Astrocyte (in vitro differentiated cells and primary cell): ENCODE data around the gene CD247. TPM values are rescaled to one million over a fixed set of nuclear protein-coding genes. Genes with fewer than 3 reads are reported as not detected.

Experiments
- DNase-seq: peaks from one replicate; pipeline ENCODE4 v3.0.0-alpha.2; 2010; ENCODE audit warnings: low read depth
- FAIRE-seq: peaks from 2 replicates; lab custom pipeline; 2011; peaks lifted over from hg19 to GRCh38; lab: Jason Lieb, UNC
- H2AFZ ChIP-seq: 2 replicates; pipeline ENCODE4 v1.6.0; 2012; ENCODE audit warnings: low read depth, low read length, inconsistent platforms
- H3K27ac ChIP-seq: 2 replicates; pipeline ENCODE4 v1.5.1; 2011; ENCODE audit warnings: low read depth, low read length, inconsistent platforms
- H3K27me3 ChIP-seq: 2 replicates; pipeline ENCODE4 v1.6.0; 2011; ENCODE audit warnings: low read length, inconsistent platforms; ENCODE audit not compliant: insufficient read depth
- H3K36me3 ChIP-seq: 2 replicates; pipeline ENCODE4 v1.5.1; 2011; ENCODE audit warnings: low read length, inconsistent platforms; ENCODE audit not compliant: insufficient read depth
- H3K4me1 ChIP-seq: 2 replicates; pipeline ENCODE4 v1.5.1; 2011; ENCODE audit warnings: low read length, inconsistent platforms; ENCODE audit not compliant: insufficient read depth
- H3K4me2 ChIP-seq: 2 replicates; pipeline ENCODE4 v1.6.0; 2012; ENCODE audit warnings: low read length, inconsistent platforms
- H3K4me3 ChIP-seq: 2 replicates; pipeline ENCODE4 v1.5.1; 2011; ENCODE audit warnings: low read depth, mild to moderate bottlenecking, low read length, inconsistent platforms; ENCODE audit not compliant: insufficient read depth
- H3K79me2 ChIP-seq: 2 replicates; pipeline ENCODE4 v1.6.0; 2012; ENCODE audit warnings: mild to moderate bottlenecking, low read length, inconsistent platforms; ENCODE audit not compliant: insufficient read depth
- H3K9ac ChIP-seq: 2 replicates; pipeline ENCODE4 v1.6.0; 2012; ENCODE audit warnings: mild to moderate bottlenecking, low read length, inconsistent platforms
- H3K9me3 ChIP-seq: 2 replicates; pipeline ENCODE4 v1.5.1; 2012; ENCODE audit warnings: low read depth, mild to moderate bottlenecking, low read length, inconsistent platforms; ENCODE audit not compliant: insufficient read depth
- H4K20me1 ChIP-seq: 2 replicates; pipeline ENCODE4 v1.6.0; 2012; ENCODE audit warnings: low read length, inconsistent platforms; ENCODE audit not compliant: insufficient read depth
- H3K27ac Mint-ChIP-seq: one replicate; pipeline ENCODE4 v1.8.0; 2021; ENCODE audit warnings: mild to moderate bottlenecking, mixed read lengths; ENCODE audit not compliant: unreplicated experiment
- H3K27me3 Mint-ChIP-seq: one replicate; pipeline ENCODE4 v1.8.0; 2021; ENCODE audit warnings: low read depth, mixed read lengths; ENCODE audit not compliant: unreplicated experiment
- H3K36me3 Mint-ChIP-seq: one replicate; pipeline ENCODE4 v1.8.0; 2021; ENCODE audit warnings: low read depth, mixed read lengths; ENCODE audit not compliant: unreplicated experiment
- H3K4me1 Mint-ChIP-seq: one replicate; pipeline ENCODE4 v1.8.0; 2021; ENCODE audit warnings: low read depth, mixed read lengths; ENCODE audit not compliant: unreplicated experiment
- H3K4me3 Mint-ChIP-seq: one replicate; pipeline ENCODE4 v1.8.0; 2021; ENCODE audit warnings: mild to moderate bottlenecking, moderate library complexity, mixed read lengths; ENCODE audit not compliant: unreplicated experiment
- H3K9me3 Mint-ChIP-seq: one replicate; pipeline ENCODE4 v1.8.0; 2021; ENCODE audit warnings: mild to moderate bottlenecking, mixed read lengths; ENCODE audit not compliant: unreplicated experiment
- EZH2 ChIP-seq: IDR thresholded peaks from 2 replicates; pipeline ENCODE4 v1.6.1; 2012; ENCODE audit warnings: mild to moderate bottlenecking, low read length, inconsistent platforms; ENCODE audit not compliant: insufficient read depth
- total RNA-seq: library from RNA; stranded (reverse); gene quantifications from 2 replicates; pipeline ENCODE4 v1.2.1, GENCODE V29; 2021
- TF ChIP-seq, protein P1 (sequence below): IDR thresholded peaks from 2 replicates; pipeline ENCODE4 v1.5.1; 2011; ENCODE audit warnings: low read depth, mild to moderate bottlenecking, inconsistent platforms, low read length, moderate library complexity; ENCODE audit not compliant: insufficient read depth

The CD247 gene
- total RNA-seq, 1 donor from 2014 or later, result not detected

GRCh38 chr1:167412072-167412471 is 106.3 kb downstream of the CD247 start:
- no peaks in the 10 kb centered on the region for H3K79me2 ChIP-seq
- H3K4me3 ChIP-seq, result no peak overlapping the region
- peaks cover 10% of the 10 kb centered on the region for H3K36me3 ChIP-seq
- peaks cover 11% of the 10 kb centered on the region for H3K4me1 Mint-ChIP-seq
- no peak overlapping the region for H3K27ac Mint-ChIP-seq
- no peaks in the 10 kb centered on the region for H3K27me3 Mint-ChIP-seq
- H3K36me3 Mint-ChIP-seq, result peaks cover 14% of the 10 kb centered on the region
- H3K27me3 ChIP-seq, result no peaks in the 10 kb centered on the region
- no peak for FAIRE-seq
- no peak overlapping the region for H3K27ac ChIP-seq
- no peaks in the 10 kb centered on the region for H3K9me3 ChIP-seq
- no peak for TF ChIP-seq EZH2
- TF ChIP-seq, protein P1, sequence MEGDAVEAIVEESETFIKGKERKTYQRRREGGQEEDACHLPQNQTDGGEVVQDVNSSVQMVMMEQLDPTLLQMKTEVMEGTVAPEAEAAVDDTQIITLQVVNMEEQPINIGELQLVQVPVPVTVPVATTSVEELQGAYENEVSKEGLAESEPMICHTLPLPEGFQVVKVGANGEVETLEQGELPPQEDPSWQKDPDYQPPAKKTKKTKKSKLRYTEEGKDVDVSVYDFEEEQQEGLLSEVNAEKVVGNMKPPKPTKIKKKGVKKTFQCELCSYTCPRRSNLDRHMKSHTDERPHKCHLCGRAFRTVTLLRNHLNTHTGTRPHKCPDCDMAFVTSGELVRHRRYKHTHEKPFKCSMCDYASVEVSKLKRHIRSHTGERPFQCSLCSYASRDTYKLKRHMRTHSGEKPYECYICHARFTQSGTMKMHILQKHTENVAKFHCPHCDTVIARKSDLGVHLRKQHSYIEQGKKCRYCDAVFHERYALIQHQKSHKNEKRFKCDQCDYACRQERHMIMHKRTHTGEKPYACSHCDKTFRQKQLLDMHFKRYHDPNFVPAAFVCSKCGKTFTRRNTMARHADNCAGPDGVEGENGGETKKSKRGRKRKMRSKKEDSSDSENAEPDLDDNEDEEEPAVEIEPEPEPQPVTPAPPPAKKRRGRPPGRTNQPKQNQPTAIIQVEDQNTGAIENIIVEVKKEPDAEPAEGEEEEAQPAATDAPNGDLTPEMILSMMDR, result no peak
- H3K4me3 Mint-ChIP-seq, result no peak overlapping the region
- H4K20me1 ChIP-seq, result no peaks in the 10 kb centered on the region
- no peak overlapping the region for H2AFZ ChIP-seq
- no peak overlapping the region for H3K4me2 ChIP-seq
- H3K9me3 Mint-ChIP-seq, result no peaks in the 10 kb centered on the region
- H3K4me1 ChIP-seq, result no peaks in the 10 kb centered on the region
- no peak overlapping the region for H3K9ac ChIP-seq
- DNase-seq, result no peak

GRCh38 chr1:167409183-167409582 is 109.1 kb downstream of the CD247 start:
- Mint-ChIP-seq H3K4me3 (no peak overlapping the region), H3K27ac (no peak overlapping the region), H3K9me3 (no peaks in the 10 kb centered on the region), H3K36me3 (peaks cover 9% of the 10 kb centered on the region), H3K27me3 (no peaks in the 10 kb centered on the region), H3K4me1 (peaks cover 4% of the 10 kb centered on the region)
- no peaks in the 10 kb centered on the region for H3K4me1 ChIP-seq
- no peaks in the 10 kb centered on the region for H3K27me3 ChIP-seq
- H3K9me3 ChIP-seq, result no peaks in the 10 kb centered on the region
- no peak overlapping the region for H3K4me2 ChIP-seq
- peaks cover 6% of the 10 kb centered on the region for H3K36me3 ChIP-seq
- DNase-seq (no peak), FAIRE-seq (no peak)
- H3K27ac ChIP-seq, result no peak overlapping the region
- no peak overlapping the region for H3K9ac ChIP-seq
- H3K4me3 ChIP-seq, result no peak overlapping the region
- H4K20me1 ChIP-seq, result no peaks in the 10 kb centered on the region
- TF ChIP-seq, protein P1, result no peak
- no peak for TF ChIP-seq EZH2
- no peaks in the 10 kb centered on the region for H3K79me2 ChIP-seq
- no peak overlapping the region for H2AFZ ChIP-seq

DNA sequence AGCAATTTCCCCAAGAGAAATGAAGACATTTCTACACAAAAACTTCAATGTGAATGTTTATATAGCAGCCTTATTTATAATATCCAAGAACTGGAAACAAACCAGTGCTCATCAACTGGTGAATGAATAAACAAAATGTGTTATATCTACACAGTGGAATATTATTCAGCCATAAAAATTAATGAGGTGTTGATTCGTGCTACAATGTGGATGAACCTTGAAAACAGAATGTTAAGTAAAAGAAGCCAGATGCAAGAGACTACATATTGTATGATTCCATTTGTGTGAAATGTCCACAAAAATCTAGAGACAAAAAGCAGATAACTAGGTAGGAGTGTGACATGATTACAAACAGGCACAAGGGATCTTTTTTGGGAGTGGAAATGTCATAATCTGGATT is 110.0 kb downstream of the CD247 start:
- no peak for FAIRE-seq
- H3K27me3 Mint-ChIP-seq, result no peaks in the 10 kb centered on the region
- H3K9ac ChIP-seq, result no peak overlapping the region
- H3K27me3 ChIP-seq, result no peaks in the 10 kb centered on the region
- H3K4me1 Mint-ChIP-seq, result peaks cover 4% of the 10 kb centered on the region
- H3K27ac Mint-ChIP-seq, result no peak overlapping the region
- H3K9me3 ChIP-seq, result no peaks in the 10 kb centered on the region
- no peaks in the 10 kb centered on the region for H4K20me1 ChIP-seq
- TF ChIP-seq, protein P1, result no peak
- TF ChIP-seq EZH2, result no peak
- H2AFZ ChIP-seq, result no peak overlapping the region
- H3K4me1 ChIP-seq, result no peaks in the 10 kb centered on the region
- DNase-seq, result no peak
- H3K36me3 Mint-ChIP-seq, result peaks cover 9% of the 10 kb centered on the region
- no peak overlapping the region for H3K27ac ChIP-seq
- no peak overlapping the region for H3K4me3 Mint-ChIP-seq
- H3K79me2 ChIP-seq, result no peaks in the 10 kb centered on the region
- no peak overlapping the region for H3K4me3 ChIP-seq
- no peak overlapping the region for H3K4me2 ChIP-seq
- H3K9me3 Mint-ChIP-seq, result no peaks in the 10 kb centered on the region
- peaks cover 6% of the 10 kb centered on the region for H3K36me3 ChIP-seq
